Astrocyte (in vitro differentiated cells and primary cell): ENCODE data around the gene ATRNL1.

Experiments
- CTCF ChIP-seq: IDR thresholded peaks from 2 replicates; pipeline ENCODE4 v1.5.1; 2011; ENCODE audit warnings: low read depth, mild to moderate bottlenecking, inconsistent platforms, low read length, moderate library complexity; ENCODE audit not compliant: insufficient read depth
- EZH2 ChIP-seq: IDR thresholded peaks from 2 replicates; pipeline ENCODE4 v1.6.1; 2012; ENCODE audit warnings: mild to moderate bottlenecking, low read length, inconsistent platforms; ENCODE audit not compliant: insufficient read depth

GRCh38 chr10:115980470-115980869 is 887.3 kb downstream of the ATRNL1 start:
- no peak for TF ChIP-seq CTCF
- TF ChIP-seq EZH2: no peak
